Measurements from ENCODE around the gene ZMAT3. TPM values are rescaled to one million over a fixed set of nuclear protein-coding genes. Genes with fewer than 3 reads are reported as not detected.

Gene ZMAT3
- total and polyA plus RNA-seq, 2 of the 4 experiments (the other 2 are of a cell fraction) = 11.7 to 14.3 TPM

DNA sequence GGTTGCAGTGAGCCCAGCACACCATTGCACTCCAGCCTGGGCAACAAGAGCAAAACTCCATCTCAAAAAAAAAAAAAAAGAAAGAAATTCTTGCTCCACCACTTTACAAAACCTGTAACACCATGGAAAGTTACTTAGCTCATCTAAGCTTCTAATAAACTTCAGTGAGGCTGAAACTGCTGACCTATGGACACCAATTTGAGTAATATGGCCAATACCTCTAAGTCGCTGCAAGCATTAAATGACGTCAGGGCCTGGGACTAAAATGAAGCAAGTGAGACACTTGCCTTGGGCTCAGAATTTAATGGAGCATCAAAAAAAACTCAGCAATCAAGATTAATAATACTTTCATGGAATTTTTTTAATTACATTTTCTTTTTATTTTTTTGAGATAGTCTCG, 42.5 kb downstream of the ZMAT3 start:
- in situ Hi-C loops (cut with MboI; ENCODE audit: low sequenced_read_pairs) (no loop called here), intact Hi-C loops (cut with micrococcal nuclease) (no loop called here), dilution Hi-C loops (cut with HindIII; ENCODE audit: low sequenced_read_pairs, unreplicated experiment) (no loop called here)
- no peak overlapping the region for H3K18ac ChIP-seq (ENCODE audit: low read depth, low read length)
- H3K23ac ChIP-seq (ENCODE audit: low read depth, low read length) = no peak overlapping the region
- no peak overlapping the region for H2BK20ac ChIP-seq (ENCODE audit: low read depth, low read length)
- no peak for TF ChIP-seq BHLHE40 (IDR thresholded peaks at IDR 0.05; ENCODE audit: low read depth, low read length)
- H2AK5ac ChIP-seq (ENCODE audit: low read depth, low read length) = no peak overlapping the region
- no peak overlapping the region for H4K91ac ChIP-seq (ENCODE audit: insufficient read depth, low read depth, low read length)
- WGBS, 2 experiments (ENCODE audit: extremely low coverage in 2 of 2, insufficient read length in 1 of 2) = no CpG with 5 or more reads among the region's 3 CpGs
- no peaks in the 10 kb centered on the region for H3K9me3 ChIP-seq (ENCODE audit: control insufficient read depth, insufficient read depth, low read length)
- no peak overlapping the region for H2BK5ac ChIP-seq (ENCODE audit: low read depth, low read length, poor library complexity, severe bottlenecking)
- no peak overlapping the region for H3K4me3 ChIP-seq (ENCODE audit: insufficient read depth, low read depth, low read length)
- H3K9ac ChIP-seq (ENCODE audit: low read depth, low read length) = no peak overlapping the region
- H2AFZ ChIP-seq (replicated peaks; ENCODE audit: low read length, poor library complexity) = no peak overlapping the region
- H3K4me1 ChIP-seq (ENCODE audit: control insufficient read depth, insufficient read depth, low read length) = peaks cover 5% of the 10 kb centered on the region
- H2AK9ac ChIP-seq (replicated peaks; ENCODE audit: low read depth, low read length, poor library complexity) = no peak overlapping the region
- H3K27me3 ChIP-seq (ENCODE audit: control insufficient read depth, insufficient read depth, low read length) = no peaks in the 10 kb centered on the region
- BruUV-seq (replicated peaks) = no TSS peak
- no peak overlapping the region for H2BK15ac ChIP-seq (ENCODE audit: low read depth, low read length)
- H3K56ac ChIP-seq (ENCODE audit: extremely low read depth, insufficient read depth, low read length) = no peak overlapping the region
- H3K79me1 ChIP-seq (ENCODE audit: low read depth in 1 of 2, low read length in 2 of 2) = peaks cover 13 to 19% of the 10 kb centered on the region in 2 experiments
- no peak overlapping the region for H4K5ac ChIP-seq (ENCODE audit: low read depth, low read length)
- DNase-seq (no peak), ATAC-seq (ENCODE audit: low read depth) (no peak)
- H3K36me3 ChIP-seq (ENCODE audit: control insufficient read depth, insufficient read depth, low read length) = peaks cover 9% of the 10 kb centered on the region
- H3K27ac ChIP-seq (ENCODE audit: insufficient read depth, low read length) = no peak overlapping the region
- H3K14ac ChIP-seq (replicated peaks; ENCODE audit: low read depth, low read length) = no peak overlapping the region
- H3K9me1 ChIP-seq (ENCODE audit: insufficient read depth, low read length) = peaks cover 5% of the 10 kb centered on the region
- H4K8ac ChIP-seq (ENCODE audit: low read depth in 2 of 2, low read length in 2 of 2) = no peak overlapping the region
- ChIA-PET CTCF (no interaction called here), POLR2A (ENCODE audit: unreplicated experiment) (no interaction called here)
- no peak overlapping the region for H2BK120ac ChIP-seq (ENCODE audit: low read depth, low read length)
- H4K20me1 ChIP-seq (ENCODE audit: insufficient read depth, low read length) = peaks cover 11% of the 10 kb centered on the region; the same call in 1 of the 2 replicates
- no peak overlapping the region for H3K4ac ChIP-seq (ENCODE audit: low read depth, low read length)
- H3K4me2 ChIP-seq (ENCODE audit: low read depth, low read length) = no peak overlapping the region

All from IMR-90 (cell line).